IPS-NIHi7 (cell line): ENCODE results near the gene BRD4.

ENCODE experiments used
- DNase-seq: peaks from one replicate; pipeline ENCODE4 v3.0.0; 2012; ENCODE audit warnings: mixed read lengths; ENCODE audit errors: extremely low spot score

The BRD4 gene

DNA sequence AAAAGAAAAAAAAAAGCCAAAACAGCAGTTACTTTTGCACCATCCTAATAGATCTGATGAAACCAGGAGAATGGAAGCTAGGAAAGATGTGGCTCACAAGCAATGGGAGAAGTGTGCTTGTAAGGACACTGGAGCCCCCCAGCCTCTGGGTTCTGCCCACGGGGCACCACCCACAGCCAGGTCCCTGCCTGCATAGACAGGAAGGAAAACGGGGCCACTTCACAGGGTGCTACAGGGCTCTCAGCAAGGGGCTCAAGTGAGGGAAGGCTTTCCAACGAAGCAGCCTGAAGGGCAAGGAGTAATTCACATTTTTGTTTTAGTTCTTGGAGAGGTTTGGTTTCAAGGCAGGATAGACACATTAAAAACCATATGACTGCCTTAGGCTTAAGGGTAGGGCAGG lies 42.7 kb downstream of the BRD4 start:
- DNase-seq: no peak

DNA sequence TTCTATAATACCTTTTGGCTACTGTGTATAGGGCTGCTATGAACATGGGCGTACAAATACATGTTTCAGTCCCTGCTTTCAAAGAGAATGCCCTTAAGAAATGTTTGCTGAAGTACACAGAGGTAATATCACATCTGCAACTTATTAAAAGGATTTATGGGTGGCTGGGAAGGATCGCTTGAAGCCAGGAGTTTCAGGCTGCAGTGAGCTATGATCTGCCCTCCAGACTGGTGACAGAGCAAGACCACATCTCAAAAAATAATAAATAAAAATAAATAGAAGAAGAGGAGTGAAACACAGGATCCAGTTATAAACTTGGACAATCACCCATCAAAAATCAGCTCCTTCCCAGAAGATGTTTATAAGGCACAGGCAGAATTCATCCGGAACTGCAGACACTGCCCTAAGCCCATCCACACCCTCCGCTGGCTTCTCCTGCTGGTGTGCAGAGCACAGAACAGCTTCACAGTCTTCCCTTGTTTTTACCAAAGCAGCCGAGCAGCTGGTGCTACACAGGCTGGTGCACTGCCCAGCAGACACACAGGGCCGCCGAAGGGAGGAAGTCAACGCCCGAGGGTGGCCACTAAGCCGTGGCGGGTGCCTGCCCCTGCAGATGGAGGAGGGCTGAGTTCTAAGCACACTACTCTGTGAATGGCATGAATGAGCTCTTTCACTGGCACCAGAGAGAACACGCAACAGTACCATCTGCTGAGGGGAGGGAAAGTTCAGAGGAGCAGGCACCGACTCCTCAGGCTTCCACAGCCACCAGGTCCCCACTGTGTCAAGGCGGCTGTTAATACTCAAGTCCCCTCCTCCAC lies 44.0 kb downstream of the BRD4 start:
- no peak for DNase-seq

DNA sequence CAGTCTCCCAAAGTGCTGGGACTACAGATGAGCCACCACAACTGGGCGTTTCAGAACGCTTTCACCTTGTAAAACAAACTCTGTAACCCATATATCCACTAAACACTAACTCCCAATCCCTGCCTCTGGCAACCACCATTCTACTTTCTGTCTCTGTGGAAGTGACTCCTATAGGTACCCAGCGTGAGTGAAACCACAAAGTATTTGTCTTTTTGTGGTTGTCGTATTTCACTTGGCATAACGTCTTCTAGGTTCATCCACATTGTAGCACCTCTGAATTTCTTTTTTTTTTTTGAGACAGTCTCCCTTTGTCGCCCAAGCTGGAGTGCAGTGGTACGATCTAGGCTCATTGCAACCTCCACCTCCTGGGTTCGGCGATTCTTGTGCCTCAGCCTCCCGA lies 44.8 kb downstream of the BRD4 start:
- DNase-seq: no peak

DNA sequence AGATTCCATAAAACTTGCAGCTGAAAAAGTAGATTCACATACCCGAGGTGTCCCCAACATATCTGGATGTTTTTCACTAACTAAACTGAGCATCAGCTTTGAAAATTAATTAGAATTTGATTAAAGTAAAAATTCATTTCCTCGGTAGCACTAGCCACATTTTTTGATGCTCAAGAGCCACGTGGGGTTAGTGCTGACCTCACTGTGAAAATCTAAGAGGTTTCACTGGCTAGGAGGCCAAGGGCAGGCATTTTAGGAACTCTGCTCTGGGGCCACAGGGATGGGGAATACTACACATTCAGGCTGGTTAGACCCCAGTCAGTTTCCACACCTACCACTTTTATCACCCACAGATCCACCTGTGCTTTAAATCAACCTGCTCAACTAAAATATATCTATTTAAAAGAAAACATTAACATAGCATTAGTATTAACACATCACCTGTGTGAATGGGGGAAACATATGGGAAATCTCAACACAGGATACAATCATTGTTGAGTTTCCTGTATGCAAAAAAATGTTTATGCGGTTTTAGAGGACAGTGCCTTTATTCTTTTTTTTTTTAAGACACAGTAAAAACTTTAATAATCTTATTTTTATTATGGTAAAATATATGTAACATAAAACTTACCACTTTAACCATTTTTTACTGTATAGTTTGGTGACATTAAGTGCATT lies 45.5 kb downstream of the BRD4 start:
- no peak for DNase-seq

DNA sequence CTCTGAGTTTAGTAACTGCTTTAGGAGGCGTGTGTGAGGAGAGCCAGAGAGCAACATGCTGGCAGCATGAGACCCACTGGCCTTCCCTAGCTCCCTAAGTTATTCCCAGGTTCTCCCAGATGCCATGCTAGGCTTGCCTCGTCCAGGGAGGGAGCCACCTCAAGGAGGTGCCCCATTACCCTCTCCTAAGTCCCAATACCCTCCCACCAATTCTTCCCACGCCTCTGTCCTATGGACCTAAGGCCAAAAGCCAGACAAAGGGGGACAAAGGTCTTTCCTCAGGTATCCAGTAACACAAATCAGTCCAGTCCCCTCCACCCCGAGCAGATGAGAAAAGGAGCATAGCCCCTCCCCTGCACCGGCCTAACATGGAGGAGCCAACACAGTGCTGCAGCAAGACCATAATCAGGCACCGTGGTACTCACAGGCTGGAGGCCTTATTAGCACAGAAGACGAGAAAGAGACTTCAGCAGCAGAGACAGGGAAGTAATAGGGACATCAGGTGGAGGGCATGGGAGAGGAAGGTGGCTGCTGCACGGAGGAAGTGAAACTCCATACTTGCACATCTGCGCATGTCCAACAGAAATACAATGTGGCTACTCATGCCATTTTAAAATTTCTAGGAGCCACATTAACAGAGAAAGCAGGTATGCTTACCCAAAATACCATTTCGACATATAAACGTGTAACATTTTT lies 46.3 kb downstream of the BRD4 start:
- no peak for DNase-seq

DNA sequence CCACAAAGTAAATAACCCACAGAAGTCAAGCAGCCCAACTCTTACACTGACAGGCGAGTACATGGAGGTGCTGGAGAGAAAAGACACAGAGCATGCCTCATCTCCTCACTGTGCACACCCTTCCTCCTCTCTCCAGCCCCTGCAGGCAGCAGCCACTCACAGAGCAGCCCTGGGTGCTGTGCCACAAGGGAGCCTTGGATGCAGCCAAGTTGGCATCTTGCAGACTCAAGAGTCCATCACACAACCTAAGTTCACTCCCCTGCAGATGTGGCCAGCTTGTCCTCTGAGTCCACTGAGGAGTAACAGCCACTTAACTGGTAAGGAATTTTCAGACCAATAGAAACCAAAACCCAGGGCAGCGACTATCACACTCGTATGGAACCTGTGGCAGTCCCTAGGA lies 47.4 kb downstream of the BRD4 start:
- no peak for DNase-seq

DNA sequence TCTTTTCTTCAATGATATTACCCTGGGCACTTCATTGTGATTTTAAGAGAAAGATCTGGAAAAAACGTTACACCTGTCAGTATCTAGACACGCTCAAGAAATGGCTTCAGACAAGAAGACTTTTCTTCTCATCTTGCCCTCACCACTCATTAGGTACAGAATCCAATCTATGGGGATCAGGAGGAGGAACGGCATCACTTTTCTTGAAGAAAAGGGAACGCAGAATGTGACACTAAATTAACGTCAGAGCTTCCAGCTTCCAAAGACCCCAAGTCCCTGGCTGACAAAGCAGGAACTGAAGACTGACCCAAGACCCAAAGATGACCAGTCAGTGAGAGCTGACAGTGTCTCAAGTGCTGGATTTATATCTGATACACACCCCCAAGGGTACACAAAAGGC lies 48.2 kb downstream of the BRD4 start:
- no peak for DNase-seq

DNA sequence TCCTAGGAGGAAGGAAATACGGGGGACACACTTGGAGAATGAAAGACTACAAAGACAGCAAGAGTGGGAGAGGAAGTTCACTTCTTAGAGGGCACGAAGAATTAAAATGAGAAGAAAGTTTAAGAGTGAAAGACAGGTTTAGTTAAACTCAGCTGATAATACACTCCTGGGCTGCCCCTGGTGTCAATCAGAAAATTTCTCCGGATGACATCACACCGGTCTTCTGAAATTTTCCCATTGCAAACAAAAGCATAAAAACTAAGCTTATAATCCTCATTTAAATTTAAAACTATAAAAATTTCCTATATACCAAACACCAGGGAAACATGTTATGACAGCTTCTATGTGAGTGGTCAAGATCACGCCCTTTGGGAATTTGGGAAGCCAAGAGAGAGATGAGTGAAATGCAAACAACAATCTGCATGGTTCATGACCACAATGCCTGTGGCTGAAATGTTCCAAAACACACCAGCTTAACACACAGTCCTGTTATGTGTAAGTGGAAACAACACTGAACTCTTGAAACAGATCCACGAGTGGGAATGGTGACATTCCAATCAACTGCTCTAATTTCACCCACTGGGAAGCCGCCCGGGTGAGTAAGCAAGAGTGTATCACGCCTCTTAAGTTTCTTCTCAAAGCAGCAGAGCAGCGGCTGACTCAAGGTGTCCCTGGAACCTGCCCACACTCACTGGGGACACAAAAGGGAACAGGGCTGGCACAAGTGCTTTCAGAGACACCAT lies 49.0 kb downstream of the BRD4 start:
- no peak for DNase-seq

DNA sequence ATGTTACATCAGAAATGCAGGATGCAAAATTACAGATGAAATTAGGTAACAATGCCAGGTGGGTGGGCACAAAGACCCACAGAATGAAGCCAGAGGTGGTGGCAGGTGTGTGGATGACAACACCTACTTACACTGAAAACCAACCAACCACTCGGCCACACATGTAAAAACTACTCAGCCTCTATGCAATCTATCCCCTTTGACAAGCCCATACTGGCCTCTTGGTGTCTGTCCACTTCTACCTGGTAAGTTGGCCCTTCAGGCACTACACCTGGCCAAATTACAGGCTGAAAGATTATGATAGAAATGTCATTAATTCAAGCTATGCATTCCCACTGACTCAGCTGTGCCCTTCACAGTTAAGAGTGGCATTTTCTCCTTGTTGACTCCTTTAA lies 50.0 kb downstream of the BRD4 start:
- no peak for DNase-seq

DNA sequence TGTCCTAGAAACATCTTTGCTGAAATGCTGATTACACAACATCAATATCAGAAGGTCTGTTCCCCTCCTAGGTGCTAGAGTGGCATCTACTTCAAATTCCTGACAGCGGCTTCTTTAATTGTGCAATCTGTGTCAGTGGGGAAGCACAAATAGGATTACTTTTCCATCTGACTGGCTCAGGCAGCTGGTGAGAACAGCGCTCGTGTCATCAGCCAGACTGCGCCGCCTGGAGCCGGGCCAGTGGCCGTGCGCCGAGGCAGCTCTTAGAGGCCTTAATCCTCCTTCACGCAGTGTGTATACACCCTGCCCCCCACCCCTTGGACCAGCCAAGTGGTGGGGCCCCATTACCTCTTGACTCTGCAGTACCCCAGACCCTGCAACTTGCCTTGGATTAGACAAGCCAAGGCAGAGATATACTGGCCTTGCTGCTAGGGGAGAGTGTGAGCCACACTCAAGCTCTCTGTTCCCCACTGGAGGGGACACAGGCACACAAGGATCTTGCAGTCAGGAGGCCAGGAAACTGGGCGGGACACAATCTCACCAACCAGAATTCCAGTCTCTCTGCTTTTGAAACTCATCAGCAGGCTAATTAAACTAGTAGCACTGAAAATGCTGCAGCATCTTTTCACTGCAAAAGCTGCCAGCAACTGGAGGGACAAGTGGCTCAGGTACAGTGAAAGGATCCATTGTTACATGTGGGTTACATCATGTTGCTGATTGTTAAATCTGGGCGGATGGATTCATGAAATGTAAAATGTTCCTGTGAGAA lies 51.2 kb downstream of the BRD4 start:
- no peak for DNase-seq

DNA sequence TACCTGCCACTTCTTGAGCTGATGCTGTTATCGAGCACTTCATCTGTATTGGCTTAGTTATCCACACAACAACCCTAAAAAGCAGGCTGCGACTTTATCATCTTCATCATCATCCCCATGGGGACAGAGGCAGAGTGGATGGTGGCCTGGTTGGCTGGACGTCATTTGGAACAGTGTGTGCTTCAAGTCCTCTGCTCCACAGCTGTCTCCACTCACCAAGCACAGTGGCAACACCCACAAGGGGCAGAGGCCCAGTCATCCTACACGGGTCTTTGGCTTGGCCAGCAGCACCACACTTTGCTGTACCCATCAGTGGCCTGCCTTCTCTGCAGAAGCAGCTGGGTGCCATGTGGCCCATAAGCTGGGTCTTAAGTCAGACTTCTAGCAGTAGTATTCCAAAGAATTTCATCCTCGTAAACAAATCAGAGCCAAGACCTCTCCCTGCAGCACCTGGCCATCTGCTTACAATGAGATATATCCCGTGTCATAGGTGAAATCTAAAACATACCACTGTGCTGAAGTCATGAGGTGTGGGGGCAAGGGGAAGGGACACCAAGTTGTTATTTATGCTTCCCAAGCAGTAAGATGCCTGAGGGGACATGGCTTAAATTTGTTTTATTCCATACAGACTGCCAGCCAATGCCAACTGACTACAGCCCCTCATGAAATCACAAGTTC lies 52.2 kb downstream of the BRD4 start:
- no peak for DNase-seq

DNA sequence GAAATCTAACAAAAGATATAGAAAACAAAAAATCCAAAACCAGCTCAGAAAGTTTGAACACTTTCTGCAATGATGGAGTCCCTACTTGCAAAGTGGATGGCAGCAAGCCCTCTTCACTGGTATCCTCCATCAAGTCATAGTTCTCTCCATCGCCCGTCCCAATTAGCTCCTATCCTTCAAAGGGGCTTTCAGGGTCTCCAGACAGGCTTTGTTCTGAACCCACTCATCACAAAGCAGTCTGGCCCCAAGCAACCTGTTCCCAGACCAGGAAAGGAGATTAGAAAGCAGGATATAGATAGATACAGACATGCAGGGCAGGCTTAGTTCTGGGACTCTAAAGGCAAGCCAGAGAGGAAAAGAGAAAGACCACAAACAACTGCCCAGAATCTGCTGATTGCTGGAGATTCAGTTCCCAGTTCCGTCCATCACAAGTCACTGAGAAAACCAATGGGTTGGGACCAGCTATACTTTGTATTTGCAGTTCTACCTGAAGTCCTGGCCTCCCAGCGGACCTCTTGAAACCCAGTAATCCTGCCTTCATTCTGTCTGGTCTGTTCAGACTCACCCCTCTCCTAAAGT lies 52.9 kb downstream of the BRD4 start:
- no peak for DNase-seq

DNA sequence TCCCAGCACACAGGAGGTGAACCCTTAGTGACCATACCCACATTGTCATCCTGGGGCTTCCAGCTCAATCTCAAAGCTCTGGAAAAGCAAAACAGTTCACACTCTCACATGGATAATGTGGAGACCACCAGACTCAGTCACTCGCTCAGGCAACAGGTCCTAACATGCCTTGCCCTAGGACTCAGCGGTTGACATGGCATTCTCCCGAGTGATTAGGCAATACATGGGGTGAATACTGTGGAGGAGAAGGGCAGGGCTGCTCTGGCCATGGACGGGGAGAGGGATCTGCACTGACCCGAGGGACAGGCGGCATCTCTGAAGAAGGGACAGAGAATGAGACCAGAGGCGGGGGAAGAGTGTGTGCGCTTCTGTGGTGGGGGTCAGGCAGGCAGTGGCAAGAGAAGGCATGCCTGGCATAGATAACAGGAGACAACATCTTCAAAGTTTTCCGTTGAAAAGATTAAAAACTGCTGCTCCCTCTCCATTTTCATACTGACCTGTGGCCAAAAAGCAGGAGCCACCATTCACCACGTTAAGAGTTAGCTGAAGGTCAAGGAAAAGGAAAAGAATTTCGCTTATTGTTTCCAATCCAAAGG lies 55.6 kb downstream of the BRD4 start:
- no peak for DNase-seq

DNA sequence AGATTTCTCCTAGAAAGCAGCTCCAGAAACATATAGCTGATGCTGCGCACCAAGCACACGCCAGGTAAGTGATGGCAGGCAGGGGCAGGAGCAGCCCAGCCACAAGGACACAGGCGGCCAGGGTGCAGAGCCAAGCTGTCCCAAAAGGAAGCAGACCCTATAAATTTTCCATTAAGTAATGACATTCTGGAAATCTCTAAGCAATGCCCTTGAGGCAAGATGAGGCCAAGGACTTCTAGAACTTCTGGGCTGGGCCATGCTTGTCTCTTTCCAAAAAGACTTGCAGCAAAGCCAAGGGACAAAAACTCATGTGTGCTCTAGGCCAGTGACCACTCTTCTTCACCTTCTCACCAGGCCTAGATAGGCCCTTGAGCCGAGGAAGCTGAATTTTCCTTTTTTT lies 57.9 kb downstream of the BRD4 start:
- DNase-seq: no peak

DNA sequence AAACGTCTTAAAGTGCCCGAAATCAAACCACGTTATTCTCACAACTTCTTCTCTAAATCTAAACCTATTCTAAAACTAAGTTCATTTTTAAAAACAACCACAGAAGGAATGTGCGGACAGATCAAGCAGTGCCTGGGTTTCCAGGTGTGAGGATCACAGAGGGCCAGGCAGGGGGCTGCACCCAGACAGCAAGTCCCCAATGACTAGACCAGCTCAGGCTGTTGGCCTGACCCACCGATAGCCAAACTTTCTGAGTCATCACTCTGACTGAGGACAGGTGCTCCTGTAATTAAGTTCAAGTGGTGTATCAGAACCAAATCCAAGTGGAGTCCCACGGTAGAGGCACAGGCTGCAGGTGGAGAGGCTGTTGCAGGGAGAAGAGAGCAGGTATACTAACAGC lies 62.5 kb downstream of the BRD4 start:
- no peak for DNase-seq

DNA sequence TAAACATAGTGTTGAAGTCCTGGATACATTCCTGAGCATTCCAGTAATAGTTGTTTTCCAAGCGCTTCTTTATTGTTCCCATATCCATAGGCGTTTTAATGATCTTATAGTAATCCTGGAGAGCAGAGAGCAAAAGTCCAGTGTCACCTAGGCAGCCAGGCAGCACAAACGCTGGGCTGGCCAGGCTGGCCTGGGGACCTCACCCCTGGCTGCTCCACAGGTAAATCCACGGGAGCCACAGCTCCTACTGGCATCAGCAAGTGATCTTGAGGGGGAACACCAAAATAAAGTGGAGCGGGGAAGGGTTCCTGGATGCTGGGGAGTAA lies 63.4 kb downstream of the BRD4 start:
- DNase-seq: no peak

DNA sequence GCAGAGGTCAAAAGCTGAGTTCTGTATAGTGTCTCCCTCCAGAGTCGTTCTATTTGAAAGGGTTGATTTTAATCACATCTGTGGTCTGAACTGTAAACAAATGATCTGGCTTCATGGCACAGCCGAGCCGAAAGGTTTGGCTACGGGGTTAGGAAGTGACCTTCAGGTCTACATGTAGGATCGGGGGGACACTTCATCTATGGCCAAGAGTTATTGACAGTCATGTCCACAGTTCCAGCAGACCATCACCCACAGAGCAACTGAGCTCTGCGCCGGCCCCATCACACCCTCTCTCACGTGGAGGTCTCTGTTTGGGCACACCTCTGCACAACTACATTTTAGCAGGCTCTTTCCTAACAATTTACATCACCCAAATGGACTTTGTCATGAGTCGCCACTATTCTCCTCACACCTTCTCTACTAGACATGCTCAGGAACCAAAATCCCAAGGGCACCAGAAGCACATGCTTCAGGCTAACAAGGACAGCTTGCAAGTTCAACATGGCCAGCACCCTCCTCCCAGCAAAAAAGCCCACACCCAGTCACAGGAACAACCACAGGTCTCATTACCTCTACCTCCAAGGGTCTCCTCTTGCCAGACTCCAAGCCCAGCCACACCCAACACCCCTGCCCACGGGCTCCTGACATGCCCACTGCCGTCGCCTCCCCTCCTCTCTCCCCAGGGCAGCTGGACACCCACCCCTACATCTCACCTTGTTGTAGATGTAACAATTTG lies 64.0 kb downstream of the BRD4 start:
- no peak for DNase-seq

DNA sequence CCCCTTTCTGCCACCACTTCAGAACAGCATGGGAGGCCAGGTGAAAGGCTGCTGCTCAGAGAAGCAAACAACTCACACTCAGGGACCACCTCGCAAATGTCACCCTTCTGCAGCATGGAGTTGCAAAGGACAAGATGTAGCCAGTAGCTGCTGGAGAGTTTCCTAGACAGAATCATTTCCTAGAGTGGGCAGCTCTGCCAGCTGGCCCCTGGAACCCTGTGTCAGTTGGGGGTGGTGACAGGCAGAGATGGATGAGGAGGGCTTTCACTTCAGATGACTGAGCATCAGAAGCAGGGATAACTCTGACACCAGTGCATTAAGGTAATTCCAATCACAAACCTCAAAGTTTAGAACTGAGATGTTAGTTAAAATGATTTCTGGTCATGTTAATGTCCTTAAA lies 65.7 kb downstream of the BRD4 start:
- no peak for DNase-seq

DNA sequence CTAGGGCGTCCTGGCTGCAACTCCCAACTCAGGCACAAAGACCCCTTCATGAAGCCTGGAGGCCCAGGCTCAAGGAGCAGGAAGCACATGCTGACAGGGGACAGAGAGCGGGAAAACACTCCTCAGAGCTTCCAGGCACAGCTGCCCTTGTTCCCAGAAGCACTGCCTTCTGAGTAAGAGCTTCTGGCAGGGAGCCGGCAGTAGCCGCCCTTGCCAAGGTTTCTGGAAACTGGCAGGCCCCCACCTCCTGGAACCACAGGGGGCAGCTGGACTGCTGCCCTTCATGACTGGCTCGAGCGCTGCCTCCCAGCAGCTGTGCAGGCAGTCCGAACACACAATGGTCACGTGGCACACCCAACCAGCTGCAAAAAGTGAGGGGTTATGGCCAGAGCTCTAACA lies 66.5 kb downstream of the BRD4 start:
- no peak for DNase-seq
